Stimulated activated CD8-positive, alpha-beta memory T cell treated with anti-CD3 and anti-CD28 coated beads, Interleukin-7, amount 100 ng/mL, for 48 hours (primary cell): Measurements from ENCODE around the gene NANOS2.
A peak's percentile ranks its signal among the peaks of the same experiment; 100 is the strongest.

ENCODE experiments used
- DNase-seq, 2 donors: peaks; one replicate each; pipeline ENCODE4 v3.0.0-alpha.2; 2020; ENCODE audit warnings: low read depth in 1 of 2; ENCODE audit errors: extremely low read depth in 1 of 2

The NANOS2 gene

DNA sequence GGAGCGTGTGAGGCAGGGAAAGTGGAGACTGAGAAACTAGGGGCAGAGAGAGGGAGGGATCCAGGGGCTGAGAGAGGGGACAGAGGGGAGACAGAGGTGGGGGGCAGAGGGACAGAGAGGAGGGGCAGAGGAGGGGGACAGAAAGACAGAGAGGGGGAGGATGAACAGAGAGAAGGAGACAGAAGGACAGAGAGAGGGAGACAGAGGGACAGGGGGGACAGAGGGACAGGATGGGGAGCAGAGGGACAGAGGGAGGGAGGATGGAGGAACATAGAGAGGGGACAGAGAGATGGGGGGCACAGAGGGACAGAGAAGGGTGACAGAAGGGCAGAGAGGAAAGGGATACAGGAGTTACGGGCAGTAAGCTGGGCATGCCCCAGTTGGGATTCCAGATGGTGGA, 14.7 kb upstream of the NANOS2 start:
- DNase-seq: no peak

DNA sequence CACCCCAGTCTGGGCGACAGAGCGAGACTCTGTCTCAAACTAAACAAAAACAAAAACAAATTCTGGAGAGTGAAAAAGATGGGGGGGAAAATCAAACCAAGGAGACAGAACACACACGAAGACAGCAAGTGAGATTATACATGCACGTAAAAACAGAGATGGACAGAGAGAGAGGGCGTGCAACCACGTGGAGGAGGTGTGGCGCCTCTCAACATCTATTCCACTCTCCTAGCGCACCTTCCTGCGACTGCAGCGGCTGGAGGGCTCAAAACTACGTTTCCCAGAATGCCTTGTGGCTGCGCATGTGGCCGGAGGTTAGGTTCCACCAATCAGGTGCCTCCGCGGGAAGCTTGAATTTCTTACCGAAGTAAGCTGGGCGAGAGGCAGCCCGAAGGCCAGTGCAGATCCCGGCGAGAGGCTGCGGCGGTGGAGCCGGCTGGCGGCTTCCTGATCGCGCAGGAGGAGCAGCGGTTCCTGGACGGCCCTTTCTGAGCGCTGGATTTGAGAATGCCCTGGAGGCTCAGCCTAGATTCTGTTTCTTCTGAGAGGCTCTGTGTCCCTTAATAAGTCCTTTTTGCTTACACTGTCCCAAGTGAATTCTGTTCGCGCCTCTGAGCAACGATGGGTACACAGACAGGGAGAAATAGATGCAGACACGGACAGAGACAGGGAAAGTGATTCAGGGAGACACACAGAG, 13.1 kb upstream of the NANOS2 start:
- peak; percentile 56 to 84 for DNase-seq

DNA sequence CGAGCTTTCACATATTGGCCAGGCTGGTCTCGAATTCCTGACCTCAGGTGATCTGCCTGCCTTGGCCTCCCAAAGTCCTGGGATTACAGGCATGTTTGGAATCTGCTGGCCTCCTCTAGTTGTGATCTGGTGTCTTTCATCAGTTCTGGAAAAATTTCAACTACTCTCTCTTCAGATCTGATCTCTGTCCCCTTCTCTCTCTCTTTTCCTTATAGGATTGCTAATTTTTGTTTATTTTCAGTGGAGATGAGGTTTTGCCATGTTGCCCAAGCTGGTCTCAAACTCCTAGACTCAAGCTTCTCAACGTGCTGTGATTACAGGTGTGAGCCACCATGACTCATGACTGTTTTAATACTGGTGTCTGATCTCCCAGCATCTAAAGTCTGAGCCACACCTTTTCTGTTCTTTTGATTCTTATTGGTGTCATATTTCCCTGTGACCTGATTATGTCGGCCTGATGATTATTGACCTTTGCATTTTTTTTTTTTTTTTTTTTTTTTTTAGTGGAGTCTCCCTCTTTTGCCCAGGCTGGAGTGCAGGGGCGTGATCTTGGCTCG, 10.4 kb upstream of the NANOS2 start:
- no peak for DNase-seq

DNA sequence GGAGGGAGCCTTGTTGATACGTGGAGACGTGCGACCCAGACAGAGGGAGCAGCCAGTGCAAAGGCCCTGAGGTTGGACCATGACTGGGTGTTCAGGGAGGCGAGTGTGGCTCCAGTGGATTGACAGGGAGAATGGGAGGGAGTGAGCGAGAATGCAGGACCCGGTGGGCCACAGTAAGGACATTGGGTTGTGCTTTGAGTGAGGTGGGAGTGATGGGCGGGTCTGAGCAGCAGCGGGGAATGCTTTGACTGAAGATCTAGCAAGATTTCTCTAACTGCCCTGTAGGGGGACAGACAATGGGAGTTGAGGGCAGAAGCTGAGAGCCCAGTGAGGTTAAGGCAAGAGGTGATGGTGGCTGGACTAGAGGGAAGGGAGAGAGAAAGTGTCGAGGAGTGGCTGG, 7.7 kb upstream of the NANOS2 start:
- no peak for DNase-seq

DNA sequence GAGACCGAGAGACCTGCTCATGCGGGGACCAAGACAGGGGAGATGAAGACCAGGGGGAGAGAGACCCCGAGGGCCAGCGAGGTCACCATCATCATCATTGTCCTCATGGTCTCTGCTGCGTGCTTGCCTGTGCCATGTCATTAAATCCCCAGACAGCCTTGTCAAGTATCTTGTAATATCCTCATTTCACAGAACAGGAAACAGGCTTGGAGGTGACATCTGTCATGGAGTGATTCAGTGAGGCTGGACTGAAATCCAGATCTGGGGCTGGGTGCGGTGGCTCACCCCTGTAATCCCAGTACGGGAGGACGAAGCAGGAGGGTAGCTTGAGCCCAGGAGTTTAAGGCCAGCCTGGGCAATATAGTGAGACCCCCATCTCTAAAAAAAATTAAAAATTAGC, 5.9 kb upstream of the NANOS2 start:
- DNase-seq: no peak

DNA sequence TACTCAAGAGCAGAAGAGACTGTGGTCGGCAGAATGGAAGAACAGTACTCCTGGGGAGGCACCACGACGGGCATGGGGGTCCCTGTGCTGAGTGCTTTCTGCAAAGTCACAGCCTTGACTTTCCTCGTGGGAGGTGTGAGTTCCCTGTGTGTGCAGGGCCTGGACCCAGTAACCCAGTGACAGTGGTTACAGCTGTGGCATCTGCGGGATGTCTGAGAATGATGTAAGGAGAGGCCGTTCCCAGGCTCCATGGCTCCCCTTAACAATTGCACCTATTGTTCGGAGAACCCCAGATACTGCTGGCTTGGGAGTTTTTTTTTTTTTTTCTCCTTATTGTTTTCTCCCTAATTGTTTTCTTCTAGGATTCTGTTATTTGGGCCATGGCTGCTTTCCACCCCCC, 5.1 kb upstream of the NANOS2 start:
- no peak for DNase-seq

DNA sequence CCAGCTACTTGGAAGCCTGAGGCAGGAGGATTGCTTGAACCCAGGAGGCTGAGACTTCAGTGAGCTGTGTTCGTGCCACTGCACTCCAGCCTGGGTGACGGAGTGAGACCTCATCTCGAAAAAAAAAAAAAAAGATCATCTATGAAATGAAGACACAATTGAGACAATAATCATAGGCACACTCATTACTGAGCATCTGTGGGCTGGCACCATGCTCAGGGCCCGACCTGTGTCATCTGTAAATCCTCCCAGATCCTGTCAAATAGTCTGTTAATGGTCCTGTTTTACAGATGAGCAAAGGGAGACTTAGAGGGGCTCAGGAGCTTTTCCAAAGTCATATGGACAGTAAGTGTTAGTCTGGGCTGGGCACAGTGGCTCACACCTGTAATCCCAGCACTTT, 4.1 kb upstream of the NANOS2 start:
- DNase-seq: no peak

GRCh38 chr19:45917421-45918091, 3.0 kb upstream of the NANOS2 start:
- no peak for DNase-seq

GRCh38 chr19:45911291-45911690, 3.3 kb downstream of the NANOS2 start:
- DNase-seq: no peak

DNA sequence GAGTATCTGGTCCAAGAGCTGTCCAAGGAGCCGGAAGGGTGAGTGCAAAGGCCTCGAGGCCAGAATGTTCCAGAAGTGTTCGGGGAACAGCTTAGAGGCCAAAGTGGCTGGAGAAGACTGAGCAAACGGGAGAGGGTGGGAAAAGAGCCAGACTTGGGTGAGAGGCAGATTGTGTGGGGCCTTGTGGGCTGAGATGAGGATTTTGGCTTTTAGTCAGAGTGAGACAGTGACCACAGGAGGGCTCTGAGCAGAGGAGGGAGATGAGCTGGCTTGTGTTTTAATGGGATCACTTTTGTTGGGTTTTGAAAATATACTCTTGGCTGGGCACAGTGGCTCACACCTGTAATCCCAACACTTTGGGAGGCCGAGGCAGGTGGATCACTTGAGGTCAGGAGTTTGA, 5.6 kb downstream of the NANOS2 start:
- DNase-seq: no peak

GRCh38 chr19:45906221-45906620, 8.4 kb downstream of the NANOS2 start:
- DNase-seq: no peak

DNA sequence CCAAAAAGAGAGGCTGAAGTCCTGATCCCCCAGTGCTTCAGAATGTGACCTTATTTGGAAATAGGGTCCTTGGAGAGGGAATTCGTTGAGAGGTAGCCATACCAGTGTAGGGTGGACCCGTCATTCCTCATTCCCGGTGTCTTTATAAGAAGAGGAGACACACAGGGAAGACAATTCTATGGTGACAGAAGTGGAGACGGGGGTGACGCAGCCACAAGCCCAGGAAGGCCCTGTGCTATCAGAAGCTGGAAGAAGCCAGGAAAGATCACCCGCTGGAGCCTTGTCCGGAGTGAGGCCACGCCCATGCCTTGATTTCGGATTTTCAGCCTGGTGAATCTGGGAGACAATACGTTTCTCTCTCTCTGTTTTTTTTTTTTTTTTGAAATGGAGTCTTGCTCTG, 9.6 kb downstream of the NANOS2 start:
- DNase-seq: no peak

- peak; percentile 96 to 100 for DNase-seq
Observed at GRCh38 chr19:45902651-45903625, 11.6 kb downstream of the NANOS2 start.

DNA sequence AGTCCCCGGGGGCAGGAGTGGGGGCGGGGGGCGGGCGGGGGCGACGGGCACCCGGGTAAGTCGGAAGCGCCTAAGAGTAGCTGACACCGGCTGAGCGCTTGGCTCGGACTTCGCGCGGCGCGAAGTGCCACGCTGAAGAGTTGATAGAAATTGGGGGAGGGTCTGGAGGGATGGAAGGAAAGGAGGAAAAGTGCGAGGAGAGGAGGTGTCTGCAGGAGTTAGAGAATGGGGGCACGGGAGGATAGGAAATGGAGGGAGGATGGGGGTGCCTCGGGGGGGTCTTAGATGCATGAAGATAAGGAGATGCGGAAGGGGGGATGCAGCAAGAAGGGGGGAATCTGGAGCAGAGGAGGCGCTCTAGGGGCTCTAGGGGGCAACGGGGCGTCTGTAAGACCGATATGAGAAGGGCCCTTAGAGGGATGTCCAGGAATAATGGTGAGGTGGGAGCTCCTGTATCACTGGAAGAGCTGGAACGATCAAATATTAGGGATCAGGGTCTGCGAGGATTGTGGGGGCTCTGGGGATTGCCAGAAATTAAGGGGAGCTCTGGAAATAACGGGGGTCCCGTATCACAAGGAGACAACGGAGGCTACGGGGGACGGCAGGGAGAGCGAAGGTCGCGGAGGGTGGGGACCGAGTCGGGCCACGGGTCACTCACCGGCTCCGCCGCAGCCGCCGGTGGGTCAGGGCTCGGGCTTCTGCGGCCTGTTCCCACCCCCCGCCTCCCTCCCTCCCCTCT, 12.5 kb downstream of the NANOS2 start, which contains the start of gene MYPOP:
MYPOP (minus strand) TSS at position 702 of the 739 bp plus-strand sequence. CDS start 840 bp downstream, outside the sequence.
- no peak for DNase-seq

DNA sequence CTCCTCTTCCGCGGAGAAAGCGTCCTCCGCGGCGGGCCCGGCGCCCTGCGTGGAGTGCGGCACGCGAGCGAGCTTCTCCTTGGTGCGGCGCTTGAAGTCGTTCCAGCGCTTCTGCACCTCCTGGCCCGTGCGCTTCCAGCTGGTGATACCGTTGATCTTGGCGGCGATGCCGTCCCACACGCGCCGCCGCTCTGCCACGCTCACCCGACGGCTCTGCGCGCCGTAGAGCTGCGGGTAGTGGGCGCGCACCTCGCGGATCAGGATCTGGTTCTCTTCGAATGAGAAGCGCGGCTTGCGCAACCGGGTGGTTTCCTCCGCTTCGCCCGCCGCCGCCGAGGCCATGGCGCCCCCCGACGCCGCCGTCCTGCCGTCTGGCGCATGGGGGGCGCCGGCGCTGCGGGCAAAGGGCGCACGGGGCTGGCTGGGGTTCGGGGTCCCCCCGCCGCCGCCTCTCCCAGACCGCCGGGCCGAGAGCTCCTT, 13.1 kb downstream of the NANOS2 start:
- DNase-seq: no peak

DNA sequence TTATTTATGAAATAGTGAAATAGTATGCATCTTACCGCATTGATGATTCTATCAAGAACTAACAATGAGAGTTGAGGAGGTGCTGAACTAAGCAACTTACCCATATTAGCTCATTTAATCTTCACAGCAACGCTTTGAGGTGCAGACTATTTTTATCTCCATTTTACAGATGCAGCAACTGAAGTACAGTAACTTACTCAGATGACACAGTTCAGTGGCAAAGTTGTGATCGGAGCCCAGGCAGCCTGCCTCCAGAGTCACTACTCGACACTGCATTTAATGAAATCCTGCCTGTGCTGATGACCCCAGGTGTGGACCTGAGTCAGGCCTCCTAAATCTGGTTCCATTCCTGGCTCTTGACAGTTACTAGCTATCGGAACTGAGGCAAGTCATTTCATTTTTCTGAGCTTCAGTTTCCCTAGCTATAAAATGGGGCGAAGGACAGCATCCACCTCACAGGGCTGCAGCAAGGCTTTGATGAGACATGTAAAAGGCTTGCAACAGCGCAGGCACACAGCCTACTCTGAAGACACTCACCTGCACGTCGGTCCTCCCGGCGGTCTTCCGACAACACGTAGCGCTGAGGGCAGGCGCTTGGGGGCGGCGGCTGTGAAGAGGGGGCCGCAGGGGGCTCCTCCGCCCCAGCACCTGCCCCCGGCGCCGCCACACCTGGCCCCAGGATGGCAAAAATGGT, 13.7 kb downstream of the NANOS2 start:
- no peak for DNase-seq

- DNase-seq: no peak
Observed at GRCh38 chr19:45899919-45900589, 14.5 kb downstream of the NANOS2 start.

- DNase-seq: no peak
Observed at GRCh38 chr19:45899253-45899652, 15.3 kb downstream of the NANOS2 start.

DNA sequence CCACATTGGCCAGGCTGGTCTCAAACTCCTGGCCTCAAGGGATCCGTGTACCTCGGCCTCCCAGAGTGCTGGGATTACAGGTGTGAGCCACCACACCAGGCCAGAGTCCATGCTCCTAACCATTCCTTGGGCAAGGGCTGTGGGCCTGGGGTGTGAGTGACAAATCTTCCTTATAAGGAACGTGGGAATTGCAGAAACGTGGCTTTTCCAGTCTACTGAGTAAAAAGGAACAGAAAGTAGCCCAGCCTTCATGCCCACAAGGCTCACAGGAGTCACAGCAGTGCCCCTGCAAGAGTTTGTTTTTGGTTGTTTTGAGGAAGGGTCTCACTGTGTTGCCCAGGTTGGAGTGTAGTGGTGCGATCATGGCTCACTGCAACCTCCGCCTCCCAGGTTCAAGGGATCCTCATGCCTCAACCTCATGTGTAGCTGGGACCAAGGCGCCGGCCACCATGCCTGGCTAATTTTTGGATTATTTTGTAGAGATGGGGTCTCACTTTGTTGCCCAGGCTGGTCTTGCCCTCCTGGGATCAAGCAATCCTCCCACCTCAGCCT, 17.2 kb downstream of the NANOS2 start:
- DNase-seq: no peak
